ENCODE results near the gene CERCAM. TPM values are rescaled to one million over a fixed set of nuclear protein-coding genes. Genes with fewer than 3 reads are reported as not detected.

The CERCAM gene
- polyA plus RNA-seq, 1 donor (not counting 4 experiments of a cell fraction or from before 2014, with no cell fraction given): 15.9 TPM

- Histone ChIP-seq H3K4me3 (ENCODE audit: control insufficient read depth in 2 of 3, extremely low read depth in 1 of 3, insufficient read depth in 2 of 3, low read depth in 1 of 3, low read length in 3 of 3) (no peak overlapping the region), H3K4me2 (ENCODE audit: control insufficient read depth, extremely low read depth, insufficient read depth, low read depth, low read length) (no peak overlapping the region), H3K9ac (ENCODE audit: control insufficient read depth, extremely low read depth, insufficient read depth, low read length) (no peak overlapping the region), H3K4me1 (ENCODE audit: control insufficient read depth, extremely low read depth, insufficient read depth, low read length) (no peaks in the 10 kb centered on the region), H3K9me1 (ENCODE audit: control insufficient read depth, extremely low read depth, insufficient read depth, low read length) (no peaks in the 10 kb centered on the region), H4K20me1 (ENCODE audit: control insufficient read depth, extremely low read depth, insufficient read depth, low read length) (no peaks in the 10 kb centered on the region), H3K27ac (ENCODE audit: control insufficient read depth, insufficient read depth, low read length) (no peak overlapping the region), H2AFZ (ENCODE audit: control insufficient read depth, low read length) (no peak overlapping the region), H3K9me3 (ENCODE audit: control insufficient read depth, low read depth, low read length) (no peaks in the 10 kb centered on the region), H3K79me2 (ENCODE audit: control insufficient read depth, insufficient read depth, low read length) (no peaks in the 10 kb centered on the region), H3K36me3 (ENCODE audit: control insufficient read depth in 2 of 2, extremely low read depth in 1 of 2, insufficient read depth in 2 of 2, low read length in 2 of 2) (peaks cover 6 to 20% of the 10 kb centered on the region in 2 experiments), H3K27me3 (ENCODE audit: control insufficient read depth, extremely low read depth, insufficient read depth, low read length) (no peaks in the 10 kb centered on the region)
- dilution Hi-C loops (cut with MboI; ENCODE audit: extremely low pct_ligation_motif_present, low sequenced_read_pairs): no loop called here
- DNase-seq (ENCODE audit: low read depth, low spot score) (no peak), FAIRE-seq (no peak)
- TF ChIP-seq, protein P1, sequence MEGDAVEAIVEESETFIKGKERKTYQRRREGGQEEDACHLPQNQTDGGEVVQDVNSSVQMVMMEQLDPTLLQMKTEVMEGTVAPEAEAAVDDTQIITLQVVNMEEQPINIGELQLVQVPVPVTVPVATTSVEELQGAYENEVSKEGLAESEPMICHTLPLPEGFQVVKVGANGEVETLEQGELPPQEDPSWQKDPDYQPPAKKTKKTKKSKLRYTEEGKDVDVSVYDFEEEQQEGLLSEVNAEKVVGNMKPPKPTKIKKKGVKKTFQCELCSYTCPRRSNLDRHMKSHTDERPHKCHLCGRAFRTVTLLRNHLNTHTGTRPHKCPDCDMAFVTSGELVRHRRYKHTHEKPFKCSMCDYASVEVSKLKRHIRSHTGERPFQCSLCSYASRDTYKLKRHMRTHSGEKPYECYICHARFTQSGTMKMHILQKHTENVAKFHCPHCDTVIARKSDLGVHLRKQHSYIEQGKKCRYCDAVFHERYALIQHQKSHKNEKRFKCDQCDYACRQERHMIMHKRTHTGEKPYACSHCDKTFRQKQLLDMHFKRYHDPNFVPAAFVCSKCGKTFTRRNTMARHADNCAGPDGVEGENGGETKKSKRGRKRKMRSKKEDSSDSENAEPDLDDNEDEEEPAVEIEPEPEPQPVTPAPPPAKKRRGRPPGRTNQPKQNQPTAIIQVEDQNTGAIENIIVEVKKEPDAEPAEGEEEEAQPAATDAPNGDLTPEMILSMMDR (optimal IDR thresholded peaks at IDR 0.05 in 1 of 3, IDR thresholded peaks at IDR 0.05 in 1 of 3, conservative IDR thresholded peaks at IDR 0.05 in 1 of 3; ENCODE audit: extremely low read depth in 1 of 3, insufficient read depth in 2 of 3, low read length in 3 of 3): no peak
- TF ChIP-seq EZH2 (IDR thresholded peaks at IDR 0.05; ENCODE audit: low read length): no peak
Observed at GRCh38 chr9:128479262-128479661, 58.6 kb downstream of the CERCAM start.

DNA sequence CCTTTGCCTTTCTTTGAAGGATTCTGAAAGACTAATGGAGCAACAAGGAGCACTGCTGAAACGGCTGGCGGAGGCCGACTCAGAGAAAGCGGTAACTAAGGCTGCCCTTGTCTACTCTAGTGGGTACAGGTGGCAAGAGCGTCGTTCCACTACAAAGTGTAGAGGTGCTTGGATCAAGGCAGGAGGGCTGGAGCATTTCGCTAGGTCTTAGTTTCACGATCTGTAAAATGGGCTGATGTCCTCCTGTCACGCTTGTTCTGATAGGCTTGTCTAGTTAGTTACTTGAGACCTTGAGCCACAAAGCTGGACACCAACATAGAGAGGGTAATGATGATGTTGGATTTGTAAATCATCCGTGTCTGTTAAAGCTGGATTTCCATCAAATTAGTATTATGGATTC lies 60.9 kb downstream of the CERCAM start:
- H3K4me3 ChIP-seq (ENCODE audit: control insufficient read depth in 2 of 3, extremely low read depth in 1 of 3, insufficient read depth in 2 of 3, low read depth in 1 of 3, low read length in 3 of 3): no peak overlapping the region
- no peaks in the 10 kb centered on the region for H3K4me1 ChIP-seq (ENCODE audit: control insufficient read depth, extremely low read depth, insufficient read depth, low read length)
- H3K27ac ChIP-seq (ENCODE audit: control insufficient read depth, insufficient read depth, low read length): no peak overlapping the region
- H2AFZ ChIP-seq (ENCODE audit: control insufficient read depth, low read length): no peak overlapping the region
- H3K27me3 ChIP-seq (ENCODE audit: control insufficient read depth, extremely low read depth, insufficient read depth, low read length): no peaks in the 10 kb centered on the region
- no peaks in the 10 kb centered on the region for H3K79me2 ChIP-seq (ENCODE audit: control insufficient read depth, insufficient read depth, low read length)
- DNase-seq (ENCODE audit: low read depth, low spot score): no peak
- H3K36me3 ChIP-seq (ENCODE audit: control insufficient read depth in 2 of 2, extremely low read depth in 1 of 2, insufficient read depth in 2 of 2, low read length in 2 of 2): peaks cover 17 to 22% of the 10 kb centered on the region in 2 experiments
- H3K9me3 ChIP-seq (ENCODE audit: control insufficient read depth, low read depth, low read length): no peaks in the 10 kb centered on the region
- H3K4me2 ChIP-seq (ENCODE audit: control insufficient read depth, extremely low read depth, insufficient read depth, low read depth, low read length): no peak overlapping the region
- dilution Hi-C loops (cut with MboI; ENCODE audit: extremely low pct_ligation_motif_present, low sequenced_read_pairs): no loop called here
- TF ChIP-seq, protein P1 (optimal IDR thresholded peaks at IDR 0.05 in 1 of 3, IDR thresholded peaks at IDR 0.05 in 1 of 3, conservative IDR thresholded peaks at IDR 0.05 in 1 of 3; ENCODE audit: extremely low read depth in 1 of 3, insufficient read depth in 2 of 3, low read length in 3 of 3): no peak
- TF ChIP-seq EZH2 (IDR thresholded peaks at IDR 0.05; ENCODE audit: low read length): no peak
- no peak overlapping the region for H3K9ac ChIP-seq (ENCODE audit: control insufficient read depth, extremely low read depth, insufficient read depth, low read length)
- no peaks in the 10 kb centered on the region for H4K20me1 ChIP-seq (ENCODE audit: control insufficient read depth, extremely low read depth, insufficient read depth, low read length)
- no peaks in the 10 kb centered on the region for H3K9me1 ChIP-seq (ENCODE audit: control insufficient read depth, extremely low read depth, insufficient read depth, low read length)
- FAIRE-seq: no peak

Measured in keratinocyte (primary cell).